Mesothelial cell of epicardium (in vitro differentiated cells): ENCODE results near the gene KIF4A. TPM values are rescaled to one million over a fixed set of nuclear protein-coding genes. Genes with fewer than 3 reads are reported as not detected.

Experiments
- DNase-seq, 2 experiments: peaks; one replicate each; pipeline ENCODE4 v3.0.0; 2021; ENCODE audit warnings: low spot score in 2 of 2; ENCODE audit not compliant: unreplicated experiment in 2 of 2
- H3K27ac Mint-ChIP-seq: 2 replicates; pipeline ENCODE4 v1.8.0; 2021; ENCODE audit warnings: mixed read lengths
- H3K27me3 Mint-ChIP-seq: 2 replicates; pipeline ENCODE4 v1.8.0; 2021; ENCODE audit warnings: low read depth, mixed read lengths
- H3K36me3 Mint-ChIP-seq: 2 replicates; pipeline ENCODE4 v1.8.0; 2021; ENCODE audit warnings: mixed read lengths
- H3K4me1 Mint-ChIP-seq: 2 replicates; pipeline ENCODE4 v1.8.0; 2021; ENCODE audit warnings: mixed read lengths
- H3K4me3 Mint-ChIP-seq: 2 replicates; pipeline ENCODE4 v1.8.0; 2021; ENCODE audit warnings: mild to moderate bottlenecking, moderate library complexity, mixed read lengths
- H3K9me3 Mint-ChIP-seq: 2 replicates; pipeline ENCODE4 v1.8.0; 2021; ENCODE audit warnings: mixed read lengths
- total RNA-seq: library from RNA; stranded (reverse); gene quantifications from 3 replicates; pipeline ENCODE4 v1.2.1, GENCODE V29; 2021
- TF ChIP-seq, protein P1 (sequence below): fragments of 200-600 bp; sonication (generic); IDR thresholded peaks from one replicate; pipeline ENCODE4 v1.5.0; 2021; ENCODE audit warnings: antibody characterized with exemption; ENCODE audit not compliant: unreplicated experiment

KIF4A gene
- total RNA-seq, 1 donor from 2014 or later = 12.2 TPM

DNA sequence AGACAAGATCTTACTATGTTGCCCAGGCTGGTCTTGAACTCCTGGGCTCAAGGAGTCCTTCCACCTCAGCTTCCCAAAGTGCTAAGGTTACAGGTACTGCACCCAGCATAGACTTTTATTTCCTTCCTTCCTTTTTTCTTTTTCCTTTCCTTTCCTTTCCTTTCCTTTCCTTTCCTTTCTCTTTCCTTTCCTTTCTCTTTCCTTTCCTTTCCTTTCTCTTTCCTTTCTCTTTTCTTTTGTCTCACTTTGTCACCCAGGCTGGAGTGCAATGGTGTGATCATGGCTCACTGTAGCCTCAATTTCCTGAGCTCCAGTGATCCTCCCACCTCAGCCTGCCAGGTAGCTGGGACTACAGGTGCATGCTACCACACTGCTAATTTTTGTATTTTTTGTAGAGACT lies 174.1 kb downstream of the KIF4A start:
- no peak overlapping the region for H3K4me3 Mint-ChIP-seq
- DNase-seq = no peak
- no peaks in the 10 kb centered on the region for H3K4me1 Mint-ChIP-seq
- peaks cover 23% of the 10 kb centered on the region for H3K9me3 Mint-ChIP-seq
- peak overlapping the region; percentile 43 for H3K27ac Mint-ChIP-seq
- no peaks in the 10 kb centered on the region for H3K27me3 Mint-ChIP-seq
- peaks cover 28% of the 10 kb centered on the region for H3K36me3 Mint-ChIP-seq
- TF ChIP-seq, protein P1, sequence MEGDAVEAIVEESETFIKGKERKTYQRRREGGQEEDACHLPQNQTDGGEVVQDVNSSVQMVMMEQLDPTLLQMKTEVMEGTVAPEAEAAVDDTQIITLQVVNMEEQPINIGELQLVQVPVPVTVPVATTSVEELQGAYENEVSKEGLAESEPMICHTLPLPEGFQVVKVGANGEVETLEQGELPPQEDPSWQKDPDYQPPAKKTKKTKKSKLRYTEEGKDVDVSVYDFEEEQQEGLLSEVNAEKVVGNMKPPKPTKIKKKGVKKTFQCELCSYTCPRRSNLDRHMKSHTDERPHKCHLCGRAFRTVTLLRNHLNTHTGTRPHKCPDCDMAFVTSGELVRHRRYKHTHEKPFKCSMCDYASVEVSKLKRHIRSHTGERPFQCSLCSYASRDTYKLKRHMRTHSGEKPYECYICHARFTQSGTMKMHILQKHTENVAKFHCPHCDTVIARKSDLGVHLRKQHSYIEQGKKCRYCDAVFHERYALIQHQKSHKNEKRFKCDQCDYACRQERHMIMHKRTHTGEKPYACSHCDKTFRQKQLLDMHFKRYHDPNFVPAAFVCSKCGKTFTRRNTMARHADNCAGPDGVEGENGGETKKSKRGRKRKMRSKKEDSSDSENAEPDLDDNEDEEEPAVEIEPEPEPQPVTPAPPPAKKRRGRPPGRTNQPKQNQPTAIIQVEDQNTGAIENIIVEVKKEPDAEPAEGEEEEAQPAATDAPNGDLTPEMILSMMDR = no peak

DNA sequence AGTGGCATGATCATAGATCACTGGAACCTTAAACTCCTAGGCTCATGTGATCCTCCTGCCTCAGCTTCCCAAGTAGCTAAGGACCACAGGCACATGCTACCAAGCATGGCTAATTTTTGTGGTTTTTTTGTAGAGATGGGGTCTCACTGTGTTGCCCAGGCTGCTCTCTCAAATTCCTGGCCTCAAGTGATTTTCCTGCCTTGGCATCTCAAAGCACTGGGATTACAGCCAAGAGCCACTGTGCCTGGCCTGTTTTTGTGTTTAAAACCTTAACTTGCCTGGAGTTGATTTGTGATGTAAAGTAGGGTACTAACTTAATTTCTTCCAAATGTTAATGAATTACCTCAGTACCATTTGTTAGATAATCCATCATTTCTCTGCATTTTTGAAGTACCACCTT lies 177.1 kb downstream of the KIF4A start:
- no peak for DNase-seq
- no peak overlapping the region for H3K4me3 Mint-ChIP-seq
- TF ChIP-seq, protein P1 = no peak
- H3K27me3 Mint-ChIP-seq = no peaks in the 10 kb centered on the region
- peaks cover 22% of the 10 kb centered on the region for H3K36me3 Mint-ChIP-seq
- peaks cover 17% of the 10 kb centered on the region for H3K9me3 Mint-ChIP-seq
- no peaks in the 10 kb centered on the region for H3K4me1 Mint-ChIP-seq
- H3K27ac Mint-ChIP-seq = no peak overlapping the region

DNA sequence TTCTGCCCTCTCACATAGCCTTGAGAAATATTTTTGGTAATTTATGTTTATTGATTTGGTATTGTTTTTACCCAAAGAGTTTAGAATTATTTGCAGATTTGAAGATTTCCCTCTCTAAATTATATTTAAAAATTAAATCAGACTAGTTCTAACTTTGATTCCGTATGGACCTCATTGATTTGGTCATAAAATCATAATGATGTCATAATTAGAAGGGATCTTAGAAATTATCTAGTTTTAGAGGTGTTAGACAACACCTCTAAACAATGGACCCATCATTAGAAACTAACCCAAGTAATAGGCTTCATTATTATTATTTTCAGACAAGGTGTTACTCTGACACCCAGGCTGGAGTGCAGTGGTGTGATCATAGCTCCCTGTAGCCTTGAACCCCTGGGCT lies 178.8 kb downstream of the KIF4A start:
- DNase-seq = no peak
- peaks cover 21% of the 10 kb centered on the region for H3K9me3 Mint-ChIP-seq
- no peak overlapping the region for H3K27ac Mint-ChIP-seq
- TF ChIP-seq, protein P1 = no peak
- no peak overlapping the region for H3K4me3 Mint-ChIP-seq
- H3K36me3 Mint-ChIP-seq = peaks cover 26% of the 10 kb centered on the region
- no peaks in the 10 kb centered on the region for H3K27me3 Mint-ChIP-seq
- H3K4me1 Mint-ChIP-seq = no peaks in the 10 kb centered on the region

Other genes starting within 250 kb of the KIF4A start
- not detected in 3 replicates for gene AWAT2, start 240.2 kb upstream of the KIF4A start, total RNA-seq
- gene OTUD6A, start 227.6 kb upstream of the KIF4A start, total RNA-seq = not detected in 3 replicates
- gene IGBP1, start 156.7 kb upstream of the KIF4A start, total RNA-seq = 60.1 to 63.9 TPM (median 61.1 TPM) in 3 replicates
- gene DGAT2L6, start 112.6 kb upstream of the KIF4A start, total RNA-seq = not detected in 3 replicates
- not detected in 3 replicates for gene AWAT1, start 55.4 kb upstream of the KIF4A start, total RNA-seq
- 0.94 to 1.1 TPM (median 0.97 TPM) in 3 replicates for gene P2RY4, start 29.9 kb upstream of the KIF4A start, total RNA-seq
- not detected in 3 replicates for gene ARR3, start 21.8 kb upstream of the KIF4A start, total RNA-seq
- not detected in 3 replicates for gene RAB41, start 7.9 kb upstream of the KIF4A start, total RNA-seq
- gene PDZD11, start 177 bp upstream of the KIF4A start, total RNA-seq = 32.1 to 34.8 TPM (median 32.5 TPM) in 3 replicates
- gene GDPD2, start 133.2 kb downstream of the KIF4A start, total RNA-seq = 0.29 to 0.36 TPM (median 0.31 TPM) in 3 replicates
- 39.1 to 44.0 TPM (median 39.6 TPM) in 3 replicates for gene DLG3, start 154.7 kb downstream of the KIF4A start, total RNA-seq